Spleen (tissue), 11 donors: ENCODE data around the gene PRR35. TPM values are rescaled to one million over a fixed set of nuclear protein-coding genes. Genes with fewer than 3 reads are reported as not detected.
A peak's percentile ranks its signal among the peaks of the same experiment; 100 is the strongest.

Source experiments
- DNase-seq: peaks from one replicate; pipeline ENCODE4 v3.0.0-alpha.2; 2020
- H3K27ac ChIP-seq, 8 donors: fragments of 200-600 bp; sonication (generic) in 7 of 8; 1 replicate in 4 of 8; 2 replicates in 4 of 8; pipeline versions ENCODE4 v1.5.0 to v1.8.0; 2016 to 2021; ENCODE audit warnings: inconsistent platforms in 4 of 8, mild to moderate bottlenecking in 4 of 8, moderate library complexity in 1 of 8
- H3K27me3 ChIP-seq, 7 donors: fragments of 200-600 bp; sonication (generic) in 6 of 7; replicated peaks in 1 of 7; 1 replicate in 4 of 7; 2 replicates in 3 of 7; pipeline versions ENCODE4 v1.5.0 to v1.8.0; 2016 to 2021; ENCODE audit warnings: inconsistent platforms in 3 of 7, mild to moderate bottlenecking in 1 of 7
- H3K36me3 ChIP-seq, 6 donors: fragments of 200-600 bp; sonication (generic) in 5 of 6; 1 replicate in 4 of 6; 2 replicates in 2 of 6; pipeline versions ENCODE4 v1.5.0 to v1.8.0; 2016 to 2021; ENCODE audit warnings: inconsistent platforms in 2 of 6
- H3K4me1 ChIP-seq, 6 donors: fragments of 200-600 bp; sonication (generic) in 5 of 6; 1 replicate in 3 of 6; 2 replicates in 3 of 6; pipeline versions ENCODE4 v1.5.0 to v1.8.0; 2016 to 2021; ENCODE audit warnings: inconsistent platforms in 3 of 6
- H3K4me3 ChIP-seq, 8 donors: fragments of 200-600 bp; sonication (generic) in 7 of 8; 1 replicate in 4 of 8; 2 replicates in 4 of 8; pipeline versions ENCODE4 v1.5.0 to v1.8.0; 2016 to 2021; ENCODE audit warnings: inconsistent platforms in 4 of 8, mild to moderate bottlenecking in 4 of 8, moderate library complexity in 2 of 8
- H3K9me3 ChIP-seq, 8 donors: fragments of 200-600 bp; sonication (generic) in 7 of 8; 1 replicate in 4 of 8; 2 replicates in 4 of 8; pipeline versions ENCODE4 v1.5.0 to v1.8.0; 2016 to 2021; ENCODE audit warnings: inconsistent platforms in 4 of 8
- CTCF ChIP-seq, 11 experiments: fragments of 200-600 bp in 7 of 11; fragments of 450-650 bp in 4 of 11; sonication (generic) in 4 of 11; IDR thresholded peaks in 8 of 11; conservative IDR thresholded peaks in 3 of 11; 1 replicate in 7 of 11; 2 replicates in 4 of 11; pipeline versions ENCODE4 v1.4.0 to v1.8.0; 2016 to 2021; ENCODE audit warnings: antibody characterized with exemption in 11 of 11, inconsistent platforms in 4 of 11, mild to moderate bottlenecking in 1 of 11
- POLR2A ChIP-seq, 3 donors: fragments of 450-650 bp; IDR thresholded peaks; one replicate each; pipeline ENCODE4 v1.5.1; 2017; ENCODE audit warnings: antibody characterized with exemption in 3 of 3, mild to moderate bottlenecking in 1 of 3
- POLR2AphosphoS5 ChIP-seq, 3 donors: sonication (generic); formaldehyde crosslinking; IDR thresholded peaks; one replicate each; pipeline ENCODE4 v1.5.1; 2017; ENCODE audit warnings: antibody characterized with exemption in 3 of 3
- WGBS, 5 donors: extraction: QIAGEN DNeasy Blood & Tissue Kit in 3 of 5; methylation state at CpG; one replicate each; pipeline versions ENCODE4 v1.1.5 to v1.1.7; 2013 to 2018; 5-methylcytosine and 5-hydroxymethylcytosine counted together
- intact Hi-C: fragments of 100-400 bp; cut with DNase I; formaldehyde crosslinking; loops from one replicate; pipeline ENCODE4 v1.15.0; 2023; ENCODE audit warnings: low total_unique reads
- polyA plus RNA-seq, 3 donors: library from polyadenylated mRNA; stranded (reverse); fragments of 200-250 nt; gene quantifications; one replicate each; pipeline ENCODE4 v1.2.1, GENCODE V29; 2013
- total RNA-seq, 7 donors: library from RNA; depleted of rRNA in 3 of 7; stranded (reverse); fragments of >200 nt in 3 of 7; fragmentation: NEBNext Ultra II Directional in 4 of 7; extraction: Animal tissue kit (Norgen Biotek cat#: 25700) in 4 of 7; gene quantifications; one replicate each; pipeline versions ENCODE4 v1.1.0 to v1.2.1, GENCODE V29; 2016 to 2021
- donor health status: healthy with polysubstance abuse.
- donor health status: DM: no; HTN: no; CAD: no; lungs with moderate emphysema.
- donor health status: DM: no; HTN: no; CAD: no.
- donor health status: Bipolar disorder and iron deficiency.
- donor health status: healthy.
- donor health status: DM: no; HTN: no; CAD: no.
- donor health status: DM: yes; HTN: yes; CAD: no.

Gene PRR35
- total and polyA plus RNA-seq, 10 donors, result not detected

GRCh38 chr16:588639-588888 lies 28.4 kb downstream of the PRR35 start:
- Histone ChIP-seq H3K4me3 (peak overlapping the region; percentile 68 to 100 (median 88)), H3K27me3 (peaks cover 0 to 9% (median 0%) of the 10 kb centered on the region in 7 donors), H3K9me3 (no peaks in the 10 kb centered on the region), H3K36me3 (peaks cover 0 to 9% (median 0%) of the 10 kb centered on the region in 6 donors), H3K4me1 (peaks cover 26 to 54% (median 51%) of the 10 kb centered on the region in 6 donors), H3K27ac (peak overlapping the region; percentile 94 to 100 (median 98))
- peak; percentile 92 for DNase-seq
- intact Hi-C loops, result loop anchor here (5.0 kb wide), 1 partner anchor 54 kb away; the partner anchor contains the start of gene MCRIP2
- TF ChIP-seq CTCF (IDR thresholded peaks at IDR 0.05 in 8 of 11, conservative IDR thresholded peaks at IDR 0.05 in 3 of 11), result no peak
- no peak for TF ChIP-seq POLR2AphosphoS5 (IDR thresholded peaks at IDR 0.05)
- no peak for TF ChIP-seq POLR2A (IDR thresholded peaks at IDR 0.05)
- WGBS, 5 donors, result 0 to 1% (median 0%) methylated on average over 13 to 21 of the region's 21 CpGs

GRCh38 chr16:588889-589657 lies 28.9 kb downstream of the PRR35 start:
- Histone ChIP-seq H3K27ac (peak overlapping the region; percentile 94 to 100 (median 98)), H3K4me1 (peaks cover 26 to 59% (median 53%) of the 10 kb centered on the region in 6 donors), H3K4me3 (peak overlapping the region; percentile 68 to 100 (median 88)), H3K27me3 (peaks cover 0 to 9% (median 0%) of the 10 kb centered on the region in 7 donors), H3K36me3 (peaks cover 0 to 13% (median 0%) of the 10 kb centered on the region in 6 donors), H3K9me3 (no peaks in the 10 kb centered on the region)
- intact Hi-C loops, result loop anchor here (5.0 kb wide), 1 partner anchor 53 kb away; the partner anchor contains the start of gene MCRIP2
- DNase-seq, result peak; percentile 98
- WGBS, 5 donors, result 0 to 1% (median 0%) methylated on average over 28 to 107 of the region's 107 CpGs
- TF ChIP-seq CTCF (IDR thresholded peaks at IDR 0.05 in 8 of 11, conservative IDR thresholded peaks at IDR 0.05 in 3 of 11), result peak in 1 of 11 experiments; percentile 19
- TF ChIP-seq POLR2A (IDR thresholded peaks at IDR 0.05), result peak in 2 of 3 donors; percentile 53 to 88
- TF ChIP-seq POLR2AphosphoS5 (IDR thresholded peaks at IDR 0.05), result peak; percentile 92 to 96 (median 94)

GRCh38 chr16:589658-590187 lies 29.5 kb downstream of the PRR35 start, which contains the start of gene RAB40C:
Gene RAB40C, plus strand, starts transcription at chr16:590066. Its CDS starts 226 bp downstream, at chr16:590292.
- peaks cover 0 to 9% (median 0%) of the 10 kb centered on the region in 7 donors for H3K27me3 ChIP-seq
- TF ChIP-seq POLR2AphosphoS5 (IDR thresholded peaks at IDR 0.05) (peak in 2 of 3 donors; percentile 20 to 38), CTCF (IDR thresholded peaks at IDR 0.05 in 8 of 11, conservative IDR thresholded peaks at IDR 0.05 in 3 of 11) (peak in 7 of 11 experiments; percentile 24 to 52 (median 28)), POLR2A (IDR thresholded peaks at IDR 0.05) (no peak)
- intact Hi-C loops, result loop anchor here (5.0 kb wide), 1 partner anchor 53 kb away; the partner anchor contains the start of gene MCRIP2
- WGBS, 5 donors, result 0 to 1% (median 1%) methylated on average over 28 to 67 of the region's 67 CpGs
- peak within 1 kb of the TSS; percentile 94 to 100 (median 98) for H3K27ac ChIP-seq
- peak within 1 kb of the TSS; percentile 68 to 100 (median 88) for H3K4me3 ChIP-seq
- DNase-seq, result peak; percentile 99
- H3K36me3 ChIP-seq, result peaks cover 0 to 13% (median 0%) of the 10 kb centered on the region in 6 donors
- H3K4me1 ChIP-seq, result peaks cover 26 to 65% (median 56%) of the 10 kb centered on the region in 6 donors
- H3K9me3 ChIP-seq, result no peaks in the 10 kb centered on the region
